NCI-H2081 (cell line): ENCODE data around the gene PSMB10.
"Not testable (repeated sequence)": the region's sequence is repeated elsewhere in the genome, so short reads cannot be mapped to it uniquely, and the experiment has no call there.

ENCODE experiments used
- DNase-seq, 2 experiments: peaks; one replicate each; lab custom pipeline; 2025; lab: John Stamatoyannopoulos, UW

The PSMB10 gene

GRCh38 chr16:67942200-67942509, 5.5 kb upstream of the PSMB10 start:
- no peak for DNase-seq

GRCh38 chr16:67941469-67942199, 5.0 kb upstream of the PSMB10 start:
- DNase-seq, result no peak

- DNase-seq, result no peak
Measured at GRCh38 chr16:67940446-67941089, 3.9 kb upstream of the PSMB10 start.

GRCh38 chr16:67939507-67940445, 3.1 kb upstream of the PSMB10 start:
- no peak for DNase-seq

- not testable (repeated sequence) for DNase-seq
Measured at GRCh38 chr16:67937713-67938112, 1.1 kb upstream of the PSMB10 start.

- no peak for DNase-seq
Measured at GRCh38 chr16:67936880-67937605, 393 bp upstream of the PSMB10 start.

GRCh38 chr16:67935402-67936123, 1.1 kb downstream of the PSMB10 start:
- DNase-seq, result peak; percentile 94 to 96

GRCh38 chr16:67935101-67935401, 1.6 kb downstream of the PSMB10 start:
- no peak for DNase-seq

- DNase-seq, result no peak
Measured at GRCh38 chr16:67934306-67935100, 2.1 kb downstream of the PSMB10 start.

GRCh38 chr16:67933805-67934204, 2.8 kb downstream of the PSMB10 start:
- no peak for DNase-seq

- DNase-seq, result no peak
Measured at GRCh38 chr16:67932462-67932840, 4.2 kb downstream of the PSMB10 start.

GRCh38 chr16:67931712-67932461, 4.8 kb downstream of the PSMB10 start, which contains the start of gene CTRL:
Gene CTRL, minus strand, starts transcription at chr16:67931862. Its CDS starts 10 bp downstream, at chr16:67931852.
- DNase-seq, result no peak

GRCh38 chr16:67930678-67931211, 5.9 kb downstream of the PSMB10 start:
- DNase-seq, result no peak

GRCh38 chr16:67930191-67930590, 6.5 kb downstream of the PSMB10 start:
- DNase-seq, result no peak

GRCh38 chr16:67928561-67929364, 7.9 kb downstream of the PSMB10 start:
- DNase-seq, result peak; percentile 64 to 70

GRCh38 chr16:67928147-67928546, 8.5 kb downstream of the PSMB10 start:
- DNase-seq, result no peak

- no peak for DNase-seq
Measured at GRCh38 chr16:67927131-67927941, 9.3 kb downstream of the PSMB10 start.

GRCh38 chr16:67926181-67926750, 10.4 kb downstream of the PSMB10 start:
- DNase-seq, result peak; percentile 82 to 93
